ENCODE measurements around the gene RECQL5. TPM values are rescaled to one million over a fixed set of nuclear protein-coding genes. Genes with fewer than 3 reads are reported as not detected.

The RECQL5 gene
- total RNA-seq, 1 experiment from 2014 or later = 71.3 TPM

Other genes with a start within 250 kb of the RECQL5 start
- gene TMEM94, start 210.5 kb downstream of the RECQL5 start, total RNA-seq (2022) = 55.0 and 63.4 TPM in 2 replicates
- 30.0 and 30.4 TPM in 2 replicates for gene CASKIN2, start 151.6 kb downstream of the RECQL5 start, total RNA-seq (2022)
- gene TSEN54, start 150.6 kb downstream of the RECQL5 start, total RNA-seq (2022) = 52.1 and 55.4 TPM in 2 replicates
- 208 and 251 TPM in 2 replicates for gene LLGL2, start 141.5 kb downstream of the RECQL5 start, total RNA-seq (2022)
- 58.4 and 78.6 TPM in 2 replicates for gene MYO15B, start 79.4 kb downstream of the RECQL5 start, total RNA-seq (2022)
- gene SMIM5, start 33.7 kb downstream of the RECQL5 start, total RNA-seq (2022) = 1.9 and 3.5 TPM in 2 replicates
- 96.4 and 98.4 TPM in 2 replicates for gene SAP30BP, start 184 bp upstream of the RECQL5 start, total RNA-seq (2022)
- 253 and 301 TPM in 2 replicates for gene ITGB4, start 54.3 kb upstream of the RECQL5 start, total RNA-seq (2022)
- 20.4 and 20.5 TPM in 2 replicates for gene GALK1, start 98.0 kb upstream of the RECQL5 start, total RNA-seq (2022)
- gene UNK, start 117.7 kb upstream of the RECQL5 start, total RNA-seq (2022) = 26.0 and 29.7 TPM in 2 replicates
- 103 and 104 TPM in 2 replicates for gene UNC13D, start 177.2 kb upstream of the RECQL5 start, total RNA-seq (2022)
- gene WBP2, start 188.2 kb upstream of the RECQL5 start, total RNA-seq (2022) = 126 and 133 TPM in 2 replicates
- gene TRIM47, start 211.4 kb upstream of the RECQL5 start, total RNA-seq (2022) = 51.2 and 54.1 TPM in 2 replicates
- 15.4 and 18.9 TPM in 2 replicates for gene TRIM65, start 229.8 kb upstream of the RECQL5 start, total RNA-seq (2022)
- gene MRPL38, start 237.7 kb upstream of the RECQL5 start, total RNA-seq (2022) = 112 and 130 TPM in 2 replicates